Kidney epithelial cell (primary cell): ENCODE measurements around the gene SLC15A5. TPM values are rescaled to one million over a fixed set of nuclear protein-coding genes. Genes with fewer than 3 reads are reported as not detected.

ENCODE experiments used
- DNase-seq: peaks from one replicate; pipeline ENCODE4 v3.0.0-alpha.2; 2010; ENCODE audit warnings: low read depth
- H3K27me3 ChIP-seq: 2 replicates; pipeline ENCODE4 v1.6.0; 2011; ENCODE audit warnings: low read length; ENCODE audit not compliant: control insufficient read depth, insufficient read depth
- H3K36me3 ChIP-seq: 2 replicates; pipeline ENCODE4 v1.5.1; 2011; ENCODE audit warnings: low read length; ENCODE audit not compliant: control insufficient read depth, insufficient read depth
- H3K4me3 ChIP-seq: 2 replicates; pipeline ENCODE4 v1.5.1; 2011; ENCODE audit warnings: low read depth, mild to moderate bottlenecking, control low read depth, low read length
- total RNA-seq: library from RNA; depleted of rRNA; stranded (reverse); fragments of >200 nt; gene quantifications from 2 replicates; pipeline ENCODE4 v1.2.3, GENCODE V29; 2015
- TF ChIP-seq, protein P1 (sequence below): IDR thresholded peaks from 2 replicates; pipeline ENCODE4 v1.5.1; 2011; ENCODE audit warnings: mild to moderate bottlenecking, moderate library complexity, low read length, control low read depth, inconsistent platforms; ENCODE audit not compliant: insufficient read depth, poor library complexity, severe bottlenecking

Gene SLC15A5, protein sequence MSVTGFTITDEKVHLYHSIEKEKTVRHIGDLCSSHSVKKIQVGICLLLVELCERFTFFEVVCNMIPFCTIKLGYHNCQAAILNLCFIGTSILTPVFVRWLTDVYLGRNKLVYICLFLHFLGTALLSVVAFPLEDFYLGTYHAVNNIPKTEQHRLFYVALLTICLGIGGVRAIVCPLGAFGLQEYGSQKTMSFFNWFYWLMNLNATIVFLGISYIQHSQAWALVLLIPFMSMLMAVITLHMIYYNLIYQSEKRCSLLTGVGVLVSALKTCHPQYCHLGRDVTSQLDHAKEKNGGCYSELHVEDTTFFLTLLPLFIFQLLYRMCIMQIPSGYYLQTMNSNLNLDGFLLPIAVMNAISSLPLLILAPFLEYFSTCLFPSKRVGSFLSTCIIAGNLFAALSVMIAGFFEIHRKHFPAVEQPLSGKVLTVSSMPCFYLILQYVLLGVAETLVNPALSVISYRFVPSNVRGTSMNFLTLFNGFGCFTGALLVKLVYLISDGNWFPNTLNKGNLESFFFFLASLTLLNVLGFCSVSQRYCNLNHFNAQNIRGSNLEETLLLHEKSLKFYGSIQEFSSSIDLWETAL
- not detected in 2 replicates for total RNA-seq

DNA sequence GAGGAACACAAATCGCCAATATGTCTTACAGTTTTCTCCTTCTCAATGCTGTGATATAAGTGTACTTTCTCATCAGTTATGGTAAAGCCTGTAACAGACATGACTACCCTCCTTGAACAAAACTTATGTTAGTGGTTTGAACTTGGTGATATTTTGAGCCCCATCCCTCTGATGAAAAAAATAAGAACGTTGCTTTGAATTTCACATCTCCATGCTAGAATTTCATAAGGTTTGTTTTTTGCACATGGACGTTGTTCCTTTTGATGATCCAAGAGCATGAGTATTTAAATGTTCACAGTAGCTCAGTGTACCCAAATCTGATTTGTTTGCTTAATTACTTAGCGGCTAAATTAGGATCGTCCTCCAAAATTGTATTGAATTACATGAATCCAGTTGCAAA lies at the start of gene SLC15A5:
Gene SLC15A5, minus strand, starts transcription at position 101 of the 400 bp plus-strand sequence. Its CDS starts 0 bp downstream, at position 101.
- Histone ChIP-seq H3K36me3 (no peaks in the 10 kb centered on the region), H3K27me3 (no peaks in the 10 kb centered on the region), H3K4me3 (no peak within 1 kb of the TSS)
- TF ChIP-seq, protein P1, sequence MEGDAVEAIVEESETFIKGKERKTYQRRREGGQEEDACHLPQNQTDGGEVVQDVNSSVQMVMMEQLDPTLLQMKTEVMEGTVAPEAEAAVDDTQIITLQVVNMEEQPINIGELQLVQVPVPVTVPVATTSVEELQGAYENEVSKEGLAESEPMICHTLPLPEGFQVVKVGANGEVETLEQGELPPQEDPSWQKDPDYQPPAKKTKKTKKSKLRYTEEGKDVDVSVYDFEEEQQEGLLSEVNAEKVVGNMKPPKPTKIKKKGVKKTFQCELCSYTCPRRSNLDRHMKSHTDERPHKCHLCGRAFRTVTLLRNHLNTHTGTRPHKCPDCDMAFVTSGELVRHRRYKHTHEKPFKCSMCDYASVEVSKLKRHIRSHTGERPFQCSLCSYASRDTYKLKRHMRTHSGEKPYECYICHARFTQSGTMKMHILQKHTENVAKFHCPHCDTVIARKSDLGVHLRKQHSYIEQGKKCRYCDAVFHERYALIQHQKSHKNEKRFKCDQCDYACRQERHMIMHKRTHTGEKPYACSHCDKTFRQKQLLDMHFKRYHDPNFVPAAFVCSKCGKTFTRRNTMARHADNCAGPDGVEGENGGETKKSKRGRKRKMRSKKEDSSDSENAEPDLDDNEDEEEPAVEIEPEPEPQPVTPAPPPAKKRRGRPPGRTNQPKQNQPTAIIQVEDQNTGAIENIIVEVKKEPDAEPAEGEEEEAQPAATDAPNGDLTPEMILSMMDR, result no peak
- DNase-seq, result no peak

DNA sequence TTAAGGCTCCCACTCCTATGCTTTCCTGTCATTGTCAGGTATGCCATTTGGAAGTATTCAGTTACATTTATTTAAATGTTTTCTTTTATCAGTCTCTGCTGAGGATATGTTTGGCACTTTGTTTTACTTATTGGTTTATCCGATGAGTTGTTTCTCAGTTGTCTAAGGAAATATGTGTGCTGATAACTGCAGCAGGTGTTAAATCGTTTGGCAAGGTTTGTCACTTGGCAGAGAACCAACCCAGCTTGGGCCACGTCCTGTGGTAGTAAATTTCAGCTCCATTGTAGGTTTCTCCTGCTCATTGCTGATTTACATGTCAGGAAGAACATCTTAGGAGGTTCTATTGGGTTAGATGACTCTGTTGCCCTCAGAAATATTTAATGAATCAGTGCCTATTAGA lies 47.9 kb upstream of the SLC15A5 start:
- Histone ChIP-seq H3K4me3 (no peak overlapping the region), H3K36me3 (no peaks in the 10 kb centered on the region), H3K27me3 (no peaks in the 10 kb centered on the region)
- DNase-seq, result no peak
- TF ChIP-seq, protein P1, result no peak

DNA sequence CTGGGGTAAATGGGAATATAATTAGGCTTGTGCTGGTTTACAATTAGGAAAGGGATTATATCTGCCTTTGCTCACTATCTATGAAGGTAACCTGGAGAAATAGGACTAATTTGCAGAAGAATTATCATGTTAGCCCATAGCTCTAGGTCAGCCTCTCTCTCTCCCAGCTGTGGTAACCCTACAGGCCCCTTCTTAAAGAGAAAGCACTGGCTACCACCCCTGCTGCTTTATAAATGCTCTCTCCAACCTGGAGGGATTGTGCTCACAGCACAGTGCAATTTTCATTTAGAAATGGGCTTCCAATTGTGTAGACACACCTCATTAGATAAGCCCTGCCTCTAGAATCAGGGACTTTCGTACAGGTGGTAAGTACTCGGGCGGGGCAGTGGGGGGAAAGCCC lies 47.3 kb upstream of the SLC15A5 start:
- DNase-seq, result no peak
- Histone ChIP-seq H3K4me3 (no peak overlapping the region), H3K27me3 (no peaks in the 10 kb centered on the region), H3K36me3 (no peaks in the 10 kb centered on the region)
- TF ChIP-seq, protein P1, result no peak

DNA sequence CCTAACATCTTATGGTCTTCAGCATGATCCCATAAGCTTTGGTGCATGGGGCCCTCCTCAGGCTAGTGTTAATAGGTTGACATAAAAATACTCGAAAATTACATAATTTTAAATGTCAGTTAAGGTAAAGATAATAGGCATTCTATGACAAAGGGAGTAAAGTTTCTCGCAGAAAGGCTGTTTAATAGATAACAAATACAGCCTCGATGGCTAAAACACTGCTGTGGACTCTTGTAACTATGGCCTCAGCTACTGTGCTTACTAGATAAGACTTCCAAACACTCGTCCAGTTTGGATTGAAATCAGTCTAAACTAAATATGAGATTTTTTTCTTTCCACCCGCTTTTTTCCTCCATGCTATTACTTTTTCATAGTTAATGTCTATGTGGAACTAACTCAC lies 46.8 kb upstream of the SLC15A5 start:
- Histone ChIP-seq H3K36me3 (no peaks in the 10 kb centered on the region), H3K27me3 (no peaks in the 10 kb centered on the region), H3K4me3 (no peak overlapping the region)
- TF ChIP-seq, protein P1, result no peak
- no peak for DNase-seq

DNA sequence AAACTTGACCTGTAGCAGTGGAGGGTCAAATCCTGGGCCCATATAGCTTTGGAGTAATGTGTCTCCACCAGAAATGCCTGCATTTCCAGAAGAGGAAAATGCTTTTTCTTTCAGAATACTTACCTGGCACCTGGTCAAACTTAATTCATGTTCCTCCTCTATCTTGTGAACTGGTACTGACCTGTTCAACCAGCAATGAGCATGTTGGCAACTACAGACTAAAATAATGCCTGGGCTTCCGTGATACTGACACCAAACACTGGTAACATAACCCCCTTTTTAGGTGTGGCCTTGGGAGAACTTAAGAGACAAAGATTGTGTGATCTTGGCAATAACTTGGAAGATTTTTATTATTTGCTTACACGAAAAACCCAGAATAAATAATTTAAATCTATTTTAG lies 46.2 kb upstream of the SLC15A5 start:
- no peaks in the 10 kb centered on the region for H3K36me3 ChIP-seq
- TF ChIP-seq, protein P1, result no peak
- DNase-seq, result no peak
- no peak overlapping the region for H3K4me3 ChIP-seq
- no peaks in the 10 kb centered on the region for H3K27me3 ChIP-seq
